Stomach (tissue), 4 donors: ENCODE results near the gene ZNF174.

Source experiments
- CTCF ChIP-seq, 7 experiments: fragments of 450-650 bp in 4 of 7; fragments of 200-600 bp in 3 of 7; sonication (generic) in 3 of 7; IDR thresholded peaks; one replicate each; pipeline ENCODE4 v1.5.1; 2016 to 2019; ENCODE audit warnings: antibody characterized with exemption in 7 of 7, control low read depth in 2 of 7, mild to moderate bottlenecking in 1 of 7
- EP300 ChIP-seq: sonication (generic); formaldehyde crosslinking; IDR thresholded peaks from one replicate; pipeline ENCODE4 v1.6.1; 2017; ENCODE audit warnings: antibody characterized with exemption
- POLR2AphosphoS5 ChIP-seq, 3 donors: sonication (generic); formaldehyde crosslinking; IDR thresholded peaks; one replicate each; pipeline ENCODE4 v1.6.1; 2016; ENCODE audit warnings: antibody characterized with exemption in 3 of 3

DNA sequence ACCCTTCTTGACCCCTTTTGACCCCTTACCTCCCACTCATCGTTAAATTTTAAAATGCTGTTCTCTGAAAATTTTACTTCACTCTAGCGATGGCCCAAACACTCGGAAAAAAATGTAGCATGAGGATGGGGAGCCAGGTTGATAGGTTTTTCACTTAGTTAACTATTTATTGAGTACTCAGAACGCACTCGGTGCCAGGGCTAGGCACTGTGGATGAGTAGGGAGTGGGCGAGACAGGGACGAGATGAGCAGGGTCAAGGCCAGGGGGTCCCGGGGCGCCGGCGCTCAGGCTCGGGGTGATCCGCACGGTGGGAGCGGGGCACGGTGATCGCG is 603 bp upstream of the ZNF174 start:
- TF ChIP-seq EP300, result no peak
- TF ChIP-seq POLR2AphosphoS5 (IDR thresholded peaks at IDR 0.05), result no peak
- TF ChIP-seq CTCF (IDR thresholded peaks at IDR 0.05), result no peak
